Natural killer cell (primary cell): ENCODE measurements around the gene ZNF830. TPM values are rescaled to one million over a fixed set of nuclear protein-coding genes. Genes with fewer than 3 reads are reported as not detected.

Experiments
- ATAC-seq, 3 donors: fragments of 150-1000 bp in 2 of 3; fragments of 200-7000 bp in 1 of 3; cut with Tn5 transposase; 1 replicate in 1 of 3; 2 replicates in 2 of 3; pipeline ENCODE4 v1.10.0; 2021; ENCODE audit warnings: mild to moderate bottlenecking in 2 of 3, moderate library complexity in 2 of 3
- DNase-seq, 2 donors: peaks; one replicate each; pipeline versions ENCODE4 v3.0.0 to v3.0.0-alpha.2; 2013 to 2021; ENCODE audit warnings: mixed read lengths in 1 of 2
- H3K27ac ChIP-seq: one replicate; pipeline ENCODE4 v1.5.1; 2013; ENCODE audit warnings: mild to moderate bottlenecking, low read length
- H3K27me3 ChIP-seq: one replicate; pipeline ENCODE4 v1.6.1; 2013; ENCODE audit warnings: low read length; ENCODE audit not compliant: control insufficient read depth, insufficient read depth
- H3K36me3 ChIP-seq: one replicate; pipeline ENCODE4 v1.6.1; 2013; ENCODE audit warnings: low read length; ENCODE audit not compliant: control insufficient read depth, insufficient read depth
- H3K4me1 ChIP-seq: one replicate; pipeline ENCODE4 v1.6.1; 2013; ENCODE audit warnings: low read length; ENCODE audit not compliant: control insufficient read depth, insufficient read depth
- H3K4me3 ChIP-seq: one replicate; pipeline ENCODE4 v1.5.1; 2013; ENCODE audit warnings: low read length
- H3K9me3 ChIP-seq: one replicate; pipeline ENCODE4 v1.6.1; 2013; ENCODE audit warnings: low read length; ENCODE audit not compliant: control insufficient read depth, insufficient read depth
- H3K27ac Mint-ChIP-seq, 2 donors: one replicate each; pipeline ENCODE4 v1.8.0; 2022; ENCODE audit warnings: mild to moderate bottlenecking in 2 of 2, mixed read lengths in 2 of 2, moderate library complexity in 1 of 2
- H3K27me3 Mint-ChIP-seq, 2 donors: one replicate each; pipeline ENCODE4 v1.8.0; 2022; ENCODE audit warnings: low read depth in 2 of 2, mixed read lengths in 2 of 2
- H3K36me3 Mint-ChIP-seq: one replicate; pipeline ENCODE4 v1.8.0; 2022; ENCODE audit warnings: mixed read lengths
- H3K4me1 Mint-ChIP-seq, 2 donors: one replicate each; pipeline ENCODE4 v1.8.0; 2022; ENCODE audit warnings: mixed read lengths in 2 of 2
- H3K4me3 Mint-ChIP-seq: one replicate; pipeline ENCODE4 v1.8.0; 2022; ENCODE audit warnings: mild to moderate bottlenecking, moderate library complexity, mixed read lengths
- H3K9me3 Mint-ChIP-seq, 2 donors: one replicate each; pipeline ENCODE4 v1.8.0; 2022; ENCODE audit warnings: mixed read lengths in 2 of 2
- WGBS: methylation state at CpG from one replicate; pipeline ENCODE4 v1.1.7; 2013; ENCODE audit warnings: missing lambda C conversion rate; ENCODE audit not compliant: insufficient coverage; 5-methylcytosine and 5-hydroxymethylcytosine counted together
- intact Hi-C: fragments of 100-400 bp; cut with micrococcal nuclease; formaldehyde crosslinking; loops from one replicate; pipeline ENCODE4 v1.14.2; 2022
- total RNA-seq, 4 donors: library from RNA; stranded (reverse); fragments of 120-200 nt in 1 of 4; gene quantifications; one replicate each; pipeline versions ENCODE4 v1.2.3 to v1.2.4, GENCODE V29; 2013 to 2022
- TF ChIP-seq, protein P1 (sequence below): fragments of 200-600 bp; IDR thresholded peaks from one replicate; pipeline ENCODE4 v1.8.0; 2022; ENCODE audit warnings: antibody characterized with exemption

Gene ZNF830
- total RNA-seq, 3 donors from 2014 or later (not counting 1 experiment from before 2014, with no cell fraction given): 33.2 to 44.4 (median 34.3) TPM

DNA sequence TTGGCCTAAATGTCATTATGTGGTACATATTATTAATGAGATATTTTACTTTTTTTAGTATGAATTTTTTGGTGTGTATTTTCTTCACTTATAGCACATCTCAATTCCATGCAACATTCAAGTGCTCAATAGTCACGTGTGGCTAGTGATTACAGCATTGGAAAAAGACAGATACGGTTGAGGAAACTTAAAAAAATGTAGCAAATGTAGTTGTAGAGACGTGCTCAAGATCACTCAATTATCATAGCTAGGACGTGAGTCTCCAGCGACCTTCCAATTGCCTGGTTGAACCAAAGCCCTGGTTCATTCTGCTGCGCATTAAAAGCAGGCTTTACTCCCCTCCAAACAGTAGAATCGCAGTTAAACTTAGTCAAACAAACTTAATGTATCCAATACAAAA, 17.8 kb downstream of the ZNF830 start:
- Histone ChIP-seq H3K9me3 (no peaks in the 10 kb centered on the region), H3K4me1 (peaks cover 10% of the 10 kb centered on the region), H3K36me3 (no peaks in the 10 kb centered on the region), H3K27ac (no peak overlapping the region), H3K4me3 (no peak overlapping the region), H3K27me3 (no peaks in the 10 kb centered on the region)
- intact Hi-C loops: no loop called here
- TF ChIP-seq, protein P1, sequence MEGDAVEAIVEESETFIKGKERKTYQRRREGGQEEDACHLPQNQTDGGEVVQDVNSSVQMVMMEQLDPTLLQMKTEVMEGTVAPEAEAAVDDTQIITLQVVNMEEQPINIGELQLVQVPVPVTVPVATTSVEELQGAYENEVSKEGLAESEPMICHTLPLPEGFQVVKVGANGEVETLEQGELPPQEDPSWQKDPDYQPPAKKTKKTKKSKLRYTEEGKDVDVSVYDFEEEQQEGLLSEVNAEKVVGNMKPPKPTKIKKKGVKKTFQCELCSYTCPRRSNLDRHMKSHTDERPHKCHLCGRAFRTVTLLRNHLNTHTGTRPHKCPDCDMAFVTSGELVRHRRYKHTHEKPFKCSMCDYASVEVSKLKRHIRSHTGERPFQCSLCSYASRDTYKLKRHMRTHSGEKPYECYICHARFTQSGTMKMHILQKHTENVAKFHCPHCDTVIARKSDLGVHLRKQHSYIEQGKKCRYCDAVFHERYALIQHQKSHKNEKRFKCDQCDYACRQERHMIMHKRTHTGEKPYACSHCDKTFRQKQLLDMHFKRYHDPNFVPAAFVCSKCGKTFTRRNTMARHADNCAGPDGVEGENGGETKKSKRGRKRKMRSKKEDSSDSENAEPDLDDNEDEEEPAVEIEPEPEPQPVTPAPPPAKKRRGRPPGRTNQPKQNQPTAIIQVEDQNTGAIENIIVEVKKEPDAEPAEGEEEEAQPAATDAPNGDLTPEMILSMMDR: no peak
- DNase-seq: no peak
- peak overlapping the region; percentile 98 for H3K4me3 Mint-ChIP-seq
- no peaks in the 10 kb centered on the region for H3K9me3 Mint-ChIP-seq
- 99% methylated on average over 6 of the region's 7 CpGs for WGBS
- H3K27me3 Mint-ChIP-seq: no peaks in the 10 kb centered on the region
- no peaks in the 10 kb centered on the region for H3K36me3 Mint-ChIP-seq
- no peak for ATAC-seq
- peak overlapping the region in 1 of 2 donors; percentile 93 for H3K27ac Mint-ChIP-seq
- H3K4me1 Mint-ChIP-seq: peaks cover 38% of the 10 kb centered on the region in 2 donors

DNA sequence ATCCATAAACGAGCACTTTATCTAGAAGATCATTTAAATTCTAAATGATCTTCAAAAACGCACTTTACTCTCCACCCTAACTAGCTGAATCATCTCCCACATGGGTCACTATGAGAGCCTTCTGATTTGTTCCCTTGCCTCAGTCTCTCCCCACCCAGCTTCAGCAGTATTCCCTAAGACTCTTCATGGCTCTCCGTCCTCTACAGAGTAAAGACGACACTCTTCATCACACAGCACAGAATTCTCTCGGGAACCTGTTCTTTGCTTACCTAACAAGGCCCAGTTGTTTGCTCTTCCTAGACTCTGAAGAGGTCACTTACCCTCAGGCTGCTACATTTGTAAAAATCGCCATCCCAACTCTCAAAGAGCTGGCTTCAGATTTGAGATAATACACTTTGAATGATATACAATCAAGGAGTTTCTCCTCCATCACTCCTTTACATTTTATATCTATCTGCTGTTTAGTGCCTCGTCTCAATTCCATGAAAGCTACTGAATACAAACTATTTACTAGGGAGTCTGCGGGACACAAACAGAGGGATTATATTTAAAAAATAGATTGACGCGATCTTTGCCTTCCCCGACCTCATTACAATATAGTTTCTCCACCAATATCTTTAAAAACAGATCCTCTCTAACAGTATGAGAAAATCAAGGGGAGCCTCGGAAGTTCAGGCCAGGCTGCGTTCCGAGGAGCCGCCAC, 18.5 kb downstream of the ZNF830 start:
- no peaks in the 10 kb centered on the region for H3K27me3 ChIP-seq
- TF ChIP-seq, protein P1: no peak
- Mint-ChIP-seq H3K27me3 (no peaks in the 10 kb centered on the region), H3K36me3 (no peaks in the 10 kb centered on the region), H3K4me1 (peaks cover 38 to 42% of the 10 kb centered on the region in 2 donors), H3K9me3 (no peaks in the 10 kb centered on the region), H3K27ac (peak overlapping the region; percentile 93 to 97), H3K4me3 (peak overlapping the region; percentile 98)
- H3K4me3 ChIP-seq: peak overlapping the region; percentile 92
- ATAC-seq (no peak), DNase-seq (no peak)
- H3K27ac ChIP-seq: peak overlapping the region; percentile 99
- 37% methylated on average over 13 of the region's 15 CpGs for WGBS
- intact Hi-C loops: loop anchor here (1.0 to 10.0 kb wide), 3 partner anchors 18 to 435 kb away; partner anchors contain the start of genes CCT6B and ZNF830
- no peaks in the 10 kb centered on the region for H3K9me3 ChIP-seq
- H3K36me3 ChIP-seq: no peaks in the 10 kb centered on the region
- peaks cover 10% of the 10 kb centered on the region for H3K4me1 ChIP-seq

DNA sequence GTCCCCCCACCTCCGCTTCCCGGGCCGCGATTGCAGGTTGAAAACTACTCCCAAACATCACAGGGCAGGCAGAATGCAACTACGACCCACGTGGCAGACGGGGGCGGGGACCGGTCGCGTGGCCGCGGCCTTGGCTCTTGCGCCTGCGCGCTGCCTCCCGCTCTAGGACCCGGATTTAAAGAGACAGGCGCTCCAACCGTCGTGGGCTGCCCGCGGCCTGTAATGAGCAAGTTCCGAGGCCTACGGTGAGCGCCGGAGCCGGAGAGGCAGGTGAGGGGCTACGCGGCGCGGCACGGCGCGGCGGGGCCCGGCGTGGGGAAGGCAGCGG, 19.0 kb downstream of the ZNF830 start, which contains the start of gene LIG3:
Gene LIG3 (plus strand): TSS at position 160 of the 328 bp plus-strand sequence. CDS start 2,494 bp downstream, outside the sequence.
- DNase-seq (peak; percentile 92 to 96), ATAC-seq (peak; percentile 77 to 89 (median 85))
- peaks cover 10% of the 10 kb centered on the region for H3K4me1 ChIP-seq
- intact Hi-C loops: loop anchor here (1.0 to 10.0 kb wide), 3 partner anchors 19 to 436 kb away; partner anchors contain the start of genes CCT6B and ZNF830
- Mint-ChIP-seq H3K9me3 (no peaks in the 10 kb centered on the region), H3K4me3 (peak within 1 kb of the TSS; percentile 98), H3K27me3 (no peaks in the 10 kb centered on the region), H3K27ac (peak within 1 kb of the TSS; percentile 93 to 97), H3K36me3 (no peaks in the 10 kb centered on the region), H3K4me1 (peaks cover 38 to 42% of the 10 kb centered on the region in 2 donors)
- H3K36me3 ChIP-seq: no peaks in the 10 kb centered on the region
- TF ChIP-seq, protein P1: no peak
- H3K27ac ChIP-seq: peak within 1 kb of the TSS; percentile 99
- under 1% methylated on average over 39 of the region's 39 CpGs for WGBS
- peak within 1 kb of the TSS; percentile 92 for H3K4me3 ChIP-seq
- H3K27me3 ChIP-seq: no peaks in the 10 kb centered on the region
- H3K9me3 ChIP-seq: no peaks in the 10 kb centered on the region
